SKM-1 treated with dmso at 0.1 percent for 144 hours (cell line): ENCODE measurements around the gene MAN1C1.

ENCODE experiments used
- DNase-seq: peaks from one replicate; lab custom pipeline; 2025; ENCODE audit not compliant: unreplicated experiment; lab: John Stamatoyannopoulos, UW

Gene MAN1C1

DNA sequence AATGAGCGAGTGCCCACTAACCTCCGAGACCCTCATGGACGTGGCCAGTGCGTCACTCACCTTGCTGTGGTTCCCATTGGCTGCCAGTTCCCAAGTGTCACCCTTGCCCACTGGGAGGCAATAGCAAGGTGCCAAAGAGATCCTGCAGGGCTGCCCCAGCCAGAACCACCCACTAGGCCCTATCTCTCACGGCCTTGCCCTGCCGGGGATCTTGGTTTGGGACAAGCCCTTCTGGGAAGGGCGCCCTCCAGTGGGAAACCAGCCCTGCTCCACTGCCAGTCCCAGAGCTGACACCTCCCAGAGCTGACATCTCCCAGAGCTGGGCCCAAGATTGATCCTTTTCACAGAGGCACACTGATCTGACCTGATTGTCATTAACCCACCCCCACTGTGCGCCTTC is 181.3 kb downstream of the MAN1C1 start:
- DNase-seq: peak; percentile 30

DNA sequence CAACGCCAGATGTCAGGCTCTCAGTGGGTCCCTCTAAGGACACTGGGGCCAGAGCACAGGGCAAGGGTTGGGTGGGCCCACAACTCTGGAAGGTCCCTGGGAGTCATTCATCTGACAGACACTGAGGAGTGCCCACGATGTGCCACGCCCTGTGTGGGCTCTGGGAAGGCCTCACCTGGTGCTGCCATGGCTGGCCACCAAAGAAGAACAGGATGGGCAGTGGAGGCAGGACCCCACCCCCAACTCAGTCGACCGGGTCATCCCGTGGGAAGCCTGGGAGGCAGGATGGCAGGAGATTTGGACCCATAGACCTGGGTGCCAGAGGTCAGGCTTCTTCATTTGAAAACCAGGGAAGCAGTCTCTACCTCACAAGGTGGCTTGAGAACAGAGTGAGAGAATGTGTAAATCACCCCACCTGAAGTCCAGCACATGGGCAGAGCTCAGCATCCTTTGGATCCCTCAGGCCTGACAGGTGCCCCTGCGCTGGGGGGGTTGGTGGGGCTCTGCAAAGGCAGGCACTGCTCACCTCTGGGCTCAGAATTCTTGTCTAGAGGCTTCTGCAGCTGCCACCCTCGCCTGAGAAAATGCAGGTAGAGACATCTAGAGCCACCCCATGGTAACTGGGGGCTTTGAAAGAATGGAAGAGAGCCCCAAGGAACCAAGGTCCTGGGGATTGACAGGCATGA is 182.2 kb downstream of the MAN1C1 start:
- DNase-seq: no peak

DNA sequence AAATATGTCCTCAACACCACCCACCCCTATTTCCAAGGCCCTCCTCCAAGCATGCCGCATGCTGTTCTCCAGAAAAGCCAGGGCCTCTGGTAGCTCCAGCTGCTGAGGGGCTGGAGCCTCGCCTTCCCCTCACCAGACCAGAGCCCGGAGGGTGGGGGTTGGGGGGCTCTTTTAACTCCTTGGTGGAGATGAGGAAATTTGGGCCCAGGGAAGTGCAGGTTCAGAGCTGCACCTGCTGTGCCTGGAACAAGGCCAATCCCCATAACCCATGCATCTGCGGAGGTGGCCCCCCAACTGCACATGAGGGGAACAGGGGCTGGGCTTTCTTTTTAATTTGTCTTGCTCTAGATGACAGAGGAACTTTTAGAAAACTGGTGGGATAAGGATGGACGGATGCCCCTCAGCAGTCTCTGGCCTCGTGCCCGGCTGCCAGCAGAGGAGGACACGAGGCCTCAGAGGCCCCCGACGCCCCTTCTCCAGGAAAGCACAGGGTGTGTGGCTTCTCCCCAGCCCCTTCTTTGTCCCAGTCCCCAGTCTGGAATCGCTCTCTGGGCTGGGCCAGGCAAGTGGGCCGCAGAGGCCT is 182.9 kb downstream of the MAN1C1 start:
- DNase-seq: no peak

DNA sequence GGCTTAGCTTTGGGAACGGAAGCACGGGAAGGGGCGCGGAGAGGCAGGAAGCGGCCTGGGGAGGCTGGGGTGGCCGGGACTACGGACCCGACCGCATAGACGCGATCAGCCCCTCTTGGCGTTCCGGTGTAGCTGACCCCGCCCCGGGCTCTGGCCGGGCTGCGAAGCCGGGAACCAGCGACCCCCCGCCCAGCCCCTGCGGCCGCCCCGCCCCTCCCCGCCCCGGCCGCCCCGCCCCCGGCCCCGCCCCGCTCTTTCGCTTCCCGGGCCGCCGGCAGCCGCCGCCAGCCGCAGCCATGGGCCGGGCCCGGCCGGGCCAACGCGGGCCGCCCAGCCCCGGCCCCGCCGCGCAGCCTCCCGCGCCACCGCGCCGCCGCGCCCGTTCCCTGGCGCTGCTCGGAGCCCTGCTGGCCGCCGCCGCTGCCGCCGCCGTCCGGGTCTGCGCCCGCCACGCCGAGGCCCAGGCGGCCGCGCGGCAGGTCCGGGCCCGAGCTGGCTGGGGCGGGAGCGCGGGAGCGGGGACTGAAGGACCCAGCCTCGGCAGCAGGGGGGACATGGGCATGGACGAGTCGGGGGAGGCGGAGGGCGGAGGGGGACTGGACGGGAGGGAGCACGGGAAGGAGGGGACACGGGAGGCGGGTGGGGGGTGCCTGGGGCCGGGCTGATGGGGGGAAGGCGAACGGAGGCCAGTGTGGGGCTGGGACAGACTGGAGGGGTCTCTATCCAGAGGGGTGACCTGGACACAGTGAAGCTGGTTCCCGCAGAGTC is 183.5 kb downstream of the MAN1C1 start, which contains the start of gene SELENON:
Gene SELENON (plus strand): TSS at position 259 of the 768 bp plus-strand sequence. CDS start 38 bp downstream, at position 297.
- DNase-seq: no peak

DNA sequence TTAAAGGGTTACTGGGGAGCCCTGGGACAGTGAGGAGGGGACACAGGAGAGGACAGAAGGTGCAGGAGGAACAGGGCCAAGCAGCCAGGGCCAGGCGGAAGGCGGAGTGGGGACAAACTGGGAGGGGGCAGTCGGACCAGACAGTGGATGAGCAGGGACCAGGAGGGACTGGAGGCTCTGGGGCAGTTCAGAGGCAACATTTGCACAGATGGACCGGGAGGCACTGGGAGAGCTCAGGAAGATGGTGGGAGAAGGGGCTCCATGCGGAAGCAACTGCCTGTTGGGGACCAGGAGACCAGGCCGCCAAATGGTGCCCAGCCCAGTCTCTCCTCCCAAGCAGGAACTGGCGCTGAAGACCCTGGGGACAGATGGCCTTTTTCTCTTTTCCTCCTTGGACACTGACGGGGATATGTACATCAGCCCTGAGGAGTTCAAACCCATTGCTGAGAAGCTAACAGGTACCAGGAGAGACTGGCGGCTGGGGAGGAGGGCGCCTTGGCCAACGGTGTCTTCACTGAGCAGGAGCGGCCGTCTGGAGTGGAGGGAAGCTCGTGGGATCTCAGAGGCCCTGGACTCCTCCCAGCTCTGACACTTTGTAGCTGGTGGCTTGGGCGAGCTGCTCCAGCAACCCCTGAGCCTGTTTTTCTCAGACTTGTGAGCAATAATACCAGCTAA is 184.2 kb downstream of the MAN1C1 start:
- no peak for DNase-seq

DNA sequence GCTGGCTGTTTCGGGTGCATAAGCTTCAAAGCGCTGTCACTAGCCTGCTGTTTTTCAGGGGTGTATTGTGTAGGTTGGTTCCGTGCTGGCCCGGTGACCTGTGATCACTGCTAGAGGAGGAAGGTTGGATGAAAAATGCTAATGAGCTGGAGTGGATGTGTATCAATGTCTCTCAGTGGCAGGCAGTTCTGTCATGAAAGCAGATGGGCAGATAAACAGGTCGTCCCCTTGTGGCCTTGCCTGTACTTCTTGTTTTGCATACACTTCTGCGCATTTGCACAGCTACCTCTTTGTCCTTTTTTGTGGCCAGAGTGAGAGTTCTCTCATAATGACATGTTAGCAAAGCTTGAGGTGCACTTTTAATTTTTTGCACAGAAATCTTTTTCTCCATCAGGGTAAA is 186.3 kb downstream of the MAN1C1 start:
- DNase-seq: no peak

DNA sequence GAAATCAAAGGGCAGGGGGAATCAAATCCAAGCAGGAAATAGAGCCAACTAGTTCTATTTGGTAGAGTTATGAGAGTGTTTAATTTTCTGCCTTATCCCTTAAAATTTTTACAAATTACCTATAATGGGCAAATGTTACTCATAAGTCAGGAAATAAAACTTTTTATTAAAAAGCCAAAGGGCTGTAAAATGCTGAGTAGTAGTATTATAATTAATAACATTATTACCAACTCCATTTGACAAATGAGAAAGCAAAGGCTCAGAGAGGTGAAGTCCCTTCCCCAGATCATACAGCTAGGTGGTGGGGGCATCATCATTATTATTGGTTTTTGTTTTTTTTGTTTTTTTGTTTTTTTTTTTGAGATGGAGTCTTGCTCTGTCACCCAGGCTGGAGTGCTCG is 186.8 kb downstream of the MAN1C1 start:
- no peak for DNase-seq

DNA sequence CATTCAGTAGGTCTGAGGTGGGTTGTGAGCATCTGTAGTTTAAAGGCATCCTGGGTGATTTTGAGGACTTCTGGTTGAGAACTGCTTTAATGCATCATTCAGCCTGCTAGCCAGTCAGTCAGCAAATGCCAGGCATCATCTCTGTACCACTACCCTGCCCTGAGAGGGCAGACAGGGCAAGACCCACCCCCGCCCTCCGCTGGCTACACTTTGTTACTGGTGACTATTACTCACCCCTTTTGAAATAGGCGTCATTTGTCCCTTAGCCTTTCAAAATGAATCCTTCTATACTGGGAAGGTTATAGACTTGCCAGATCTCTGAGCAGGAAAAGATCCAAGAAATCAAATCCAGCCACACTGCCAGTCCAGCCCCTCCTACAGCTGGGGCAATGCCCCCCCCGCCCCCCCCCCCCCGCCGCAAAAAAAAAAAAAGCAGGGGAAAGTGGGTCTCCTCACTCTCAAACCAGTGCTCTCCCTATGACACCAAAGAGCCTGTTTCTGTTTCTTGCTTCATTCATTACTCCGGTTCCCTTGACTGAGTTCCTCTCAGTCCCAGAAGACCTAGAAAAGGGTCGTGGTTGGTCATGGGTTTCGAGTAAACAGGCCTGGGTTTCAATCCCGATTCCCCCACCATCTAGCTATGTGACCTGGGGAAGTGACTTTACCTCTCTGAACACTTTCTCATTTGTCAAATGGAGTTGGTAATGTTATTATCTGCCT is 187.8 kb downstream of the MAN1C1 start:
- no peak for DNase-seq

DNA sequence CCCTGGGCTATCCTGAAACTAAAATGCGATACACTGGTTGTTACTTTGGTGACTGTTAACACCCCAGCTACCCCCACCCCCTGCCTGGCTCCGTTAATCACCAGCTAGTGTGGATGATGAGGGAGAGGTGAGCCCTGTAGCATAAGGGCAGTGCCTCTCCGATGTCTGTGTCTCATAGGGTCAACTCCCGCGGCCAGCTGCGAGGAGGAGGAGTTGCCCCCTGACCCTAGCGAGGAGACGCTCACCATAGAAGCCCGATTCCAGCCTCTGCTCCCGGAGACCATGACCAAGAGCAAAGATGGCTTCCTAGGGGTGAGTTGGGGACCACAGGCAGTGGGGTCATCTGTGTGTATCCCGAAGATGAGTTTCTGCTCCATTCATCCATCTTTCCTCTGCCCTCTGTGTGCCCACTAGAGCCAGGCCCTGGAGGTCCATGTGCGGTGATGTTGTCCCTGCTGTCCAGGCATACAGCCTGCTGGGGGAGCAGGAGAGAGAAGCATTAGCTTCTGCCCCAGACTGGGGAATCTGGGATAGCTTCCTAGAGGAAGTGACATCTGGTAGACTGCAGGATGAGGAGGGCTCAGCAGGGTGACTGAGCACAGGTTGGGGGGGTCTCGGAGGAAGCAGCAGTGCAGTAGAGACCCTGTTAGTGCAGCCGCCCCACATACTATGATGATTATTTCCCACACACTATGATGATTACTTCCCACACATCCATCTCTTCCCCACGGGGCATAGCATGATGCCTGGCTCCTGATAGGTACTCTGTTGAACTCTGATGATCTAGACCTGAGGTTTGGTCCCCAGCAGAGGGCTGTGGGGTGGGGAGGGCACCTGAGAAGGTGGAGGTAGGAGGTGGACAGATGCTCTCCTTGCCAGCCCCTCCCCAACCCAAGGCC is 188.6 kb downstream of the MAN1C1 start:
- no peak for DNase-seq

DNA sequence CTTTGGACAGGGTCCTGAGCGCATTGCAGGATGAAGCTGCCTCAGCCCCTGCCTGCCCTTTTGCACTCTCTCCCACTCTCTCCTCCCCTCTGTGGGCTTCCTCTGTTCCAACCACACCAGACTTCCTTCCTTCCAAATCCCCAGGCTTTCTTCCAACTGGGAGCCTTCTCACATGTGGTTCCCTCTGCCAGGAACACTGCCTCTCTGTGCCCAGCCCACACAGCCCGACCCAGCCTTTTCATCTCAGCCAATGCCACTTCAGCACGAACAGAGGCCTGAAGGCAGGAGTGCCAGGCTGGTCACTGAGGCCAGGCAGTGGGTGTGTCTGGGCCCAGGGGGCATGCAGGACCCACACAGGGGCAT is 189.3 kb downstream of the MAN1C1 start:
- DNase-seq: no peak

DNA sequence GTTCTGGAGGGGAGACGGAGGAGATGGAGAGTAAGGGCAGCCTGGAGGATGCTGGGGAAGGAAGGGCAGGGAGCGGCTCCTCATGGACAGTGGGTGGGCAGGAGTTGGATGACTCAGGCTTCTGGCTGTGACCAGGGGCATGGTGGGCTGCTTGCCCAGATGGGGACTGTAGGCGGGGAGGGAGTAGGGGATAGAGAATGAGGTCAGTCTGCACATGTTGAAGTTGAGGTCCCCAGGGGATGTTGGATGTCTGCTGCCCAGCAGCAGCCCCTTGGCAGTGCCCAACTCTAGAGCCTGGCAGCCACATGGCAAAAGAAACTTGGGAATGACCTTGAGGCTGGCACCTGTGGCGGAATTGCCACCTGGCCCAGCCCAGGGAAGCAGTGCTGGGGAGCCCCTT is 189.8 kb downstream of the MAN1C1 start:
- DNase-seq: no peak

DNA sequence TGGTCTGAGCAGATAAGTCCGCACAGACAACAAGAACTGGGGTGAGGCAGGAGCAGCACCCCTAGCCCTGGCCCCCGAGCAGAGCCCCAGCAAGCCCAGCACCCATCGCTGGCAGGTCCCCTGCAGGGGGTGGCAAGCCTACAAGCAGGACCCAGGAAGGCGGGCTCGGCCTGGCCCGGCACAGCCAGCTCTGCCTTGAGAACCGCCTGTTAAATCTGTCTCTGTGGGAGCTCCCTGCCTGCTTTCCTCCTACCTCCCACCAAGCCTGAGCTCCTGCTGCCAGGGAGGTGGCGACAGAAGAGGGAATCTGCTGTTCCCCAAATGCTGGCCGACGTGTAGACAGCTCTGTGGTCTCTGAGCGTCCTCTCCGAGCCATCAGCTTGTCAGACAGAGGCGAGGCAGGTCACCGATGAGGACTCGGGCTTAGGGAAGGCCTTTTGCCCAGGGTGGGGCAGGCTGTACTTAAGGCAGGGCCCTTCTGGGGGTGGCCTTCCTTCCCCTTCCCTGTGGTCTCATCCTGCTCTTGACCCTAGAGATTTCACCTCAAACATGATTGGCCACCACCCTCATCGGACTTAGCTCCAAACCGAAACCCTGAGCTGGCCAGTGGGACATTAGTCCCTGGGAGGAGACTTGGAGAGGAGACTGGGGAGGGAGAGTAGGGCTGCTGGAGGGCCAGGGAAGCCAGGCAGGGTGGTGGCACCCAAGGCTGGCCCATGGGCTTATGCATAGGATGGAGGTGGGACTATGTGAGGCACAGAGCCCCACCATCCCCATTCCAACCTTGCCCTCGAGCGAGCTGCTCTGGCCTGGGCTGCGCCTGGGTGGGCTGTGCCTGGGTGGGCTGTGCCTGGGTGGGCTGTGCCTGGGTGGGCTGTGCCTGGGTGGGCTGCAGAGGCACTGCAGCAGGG is 191.1 kb downstream of the MAN1C1 start:
- DNase-seq: no peak

DNA sequence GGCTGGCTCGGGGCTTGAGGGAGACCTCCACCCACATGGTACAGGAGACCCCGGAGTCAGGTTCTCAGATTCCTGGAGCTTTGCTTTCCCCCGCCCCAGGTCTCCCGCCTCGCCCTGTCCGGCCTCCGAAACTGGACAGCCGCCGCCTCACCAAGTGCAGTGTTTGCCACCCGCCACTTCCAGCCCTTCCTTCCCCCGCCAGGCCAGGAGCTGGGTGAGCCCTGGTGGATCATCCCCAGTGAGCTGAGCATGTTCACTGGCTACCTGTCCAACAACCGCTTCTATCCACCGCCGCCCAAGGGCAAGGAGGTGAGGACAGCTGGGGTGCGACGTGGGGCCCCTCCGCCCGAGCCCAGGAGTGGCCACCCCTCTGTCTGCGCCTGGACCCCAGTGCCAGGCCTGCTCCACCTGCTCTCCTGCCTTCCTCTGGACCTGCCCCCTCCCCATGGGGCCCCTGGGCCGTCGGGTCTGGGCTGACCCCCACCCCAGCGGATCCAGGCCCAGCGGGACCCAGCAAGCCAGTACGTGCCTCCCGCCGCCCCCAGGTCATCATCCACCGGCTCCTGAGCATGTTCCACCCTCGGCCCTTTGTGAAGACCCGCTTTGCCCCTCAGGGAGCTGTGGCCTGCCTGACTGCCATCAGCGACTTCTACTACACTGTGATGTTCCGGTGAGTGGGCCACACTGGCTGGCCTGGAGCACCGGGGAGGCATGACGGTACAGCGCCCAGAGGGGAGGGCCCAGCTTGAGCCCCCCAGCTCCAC is 192.1 kb downstream of the MAN1C1 start:
- DNase-seq: no peak

DNA sequence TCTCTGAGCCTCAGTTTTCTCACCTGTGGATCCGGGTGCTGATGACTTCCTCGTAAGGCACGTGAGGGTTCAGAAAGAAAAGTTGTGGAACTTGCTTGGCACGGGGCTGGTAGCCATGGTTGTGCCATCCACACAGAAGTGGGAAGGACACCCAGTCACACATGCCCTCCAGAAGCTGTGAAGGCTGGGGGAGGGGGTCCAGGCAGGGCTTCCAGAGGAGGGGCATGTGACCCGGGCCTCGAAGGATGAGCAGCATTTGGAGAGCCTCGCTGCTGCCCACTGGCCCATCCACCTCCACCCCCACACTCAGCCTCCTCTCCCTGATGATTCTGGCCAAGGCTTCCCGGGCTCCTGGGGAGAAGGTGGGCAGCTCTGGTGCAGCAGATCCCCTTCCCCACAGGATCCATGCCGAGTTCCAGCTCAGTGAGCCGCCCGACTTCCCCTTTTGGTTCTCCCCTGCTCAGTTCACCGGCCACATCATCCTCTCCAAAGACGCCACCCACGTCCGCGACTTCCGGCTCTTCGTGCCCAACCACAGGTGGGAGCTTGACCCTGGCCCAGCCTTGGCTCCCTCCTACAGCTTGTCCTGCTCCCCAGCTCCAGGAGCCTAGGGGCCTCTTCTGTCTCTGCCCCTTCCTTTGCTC is 192.8 kb downstream of the MAN1C1 start:
- peak; percentile 7 for DNase-seq

DNA sequence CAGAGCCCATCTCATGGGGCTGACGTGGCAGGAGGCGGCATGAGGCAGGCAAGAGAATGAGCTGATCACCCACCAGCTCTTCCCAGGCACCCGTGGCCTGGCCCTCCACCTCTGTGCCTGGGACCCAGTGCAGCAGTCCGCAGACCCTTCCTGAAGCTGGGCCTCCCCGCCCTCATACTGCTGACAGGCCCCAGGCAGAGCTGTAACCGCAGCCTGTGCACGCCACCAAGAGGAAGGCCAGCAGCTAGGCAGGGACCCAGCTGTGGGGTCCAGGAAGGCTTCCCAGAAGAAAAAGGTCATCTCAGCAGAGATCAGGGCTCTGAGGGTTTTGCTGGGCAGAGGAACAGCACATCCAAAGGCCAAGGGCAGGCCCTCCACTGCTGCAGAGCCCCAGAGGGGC is 193.3 kb downstream of the MAN1C1 start:
- DNase-seq: no peak

DNA sequence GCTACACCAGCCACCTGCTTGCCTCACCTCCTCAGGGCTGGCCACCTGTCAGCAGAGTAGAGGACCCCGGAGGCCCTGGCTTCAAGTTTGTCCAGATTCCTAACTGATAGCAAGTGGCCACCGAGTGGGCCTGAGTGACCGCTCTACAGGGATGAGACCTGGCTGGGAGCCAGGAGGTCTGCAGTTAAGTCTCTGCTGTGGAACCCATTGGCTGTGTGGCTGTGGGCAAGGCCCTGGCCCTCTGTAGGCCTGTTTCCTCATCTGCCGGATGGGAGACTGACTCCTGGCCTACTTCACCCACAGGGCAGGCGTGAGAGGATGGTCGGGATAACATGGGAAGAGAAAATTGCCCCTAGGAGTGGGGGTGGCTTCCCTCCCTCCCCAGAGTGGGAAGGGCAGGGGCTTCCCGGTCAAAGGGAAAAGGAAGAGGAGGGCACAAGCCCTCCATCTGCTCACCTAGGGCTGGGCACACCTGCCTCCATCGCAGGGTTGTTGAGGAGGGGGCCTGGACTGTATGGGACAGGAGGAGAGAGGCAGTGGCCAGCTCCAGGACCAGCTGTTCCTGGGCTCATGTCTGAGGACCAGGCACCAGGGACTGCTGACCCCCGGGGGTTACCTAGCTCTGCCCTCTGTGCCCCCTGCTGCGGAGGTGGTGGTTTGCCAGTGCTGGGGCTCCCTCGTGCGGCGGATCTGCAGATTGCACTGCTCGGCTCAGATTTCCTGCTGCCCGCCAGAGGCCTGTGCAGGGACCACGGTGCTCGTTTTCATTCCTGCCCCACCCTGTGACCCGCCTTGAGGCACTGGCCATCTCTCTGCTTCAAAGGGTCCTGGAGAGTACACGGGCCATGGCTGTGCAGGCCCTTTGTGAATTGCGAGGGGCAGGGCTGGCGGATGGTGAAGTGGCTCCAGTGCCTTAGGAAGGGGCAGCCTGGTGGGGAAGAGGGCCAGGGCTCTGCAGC is 194.0 kb downstream of the MAN1C1 start:
- peak; percentile 22 for DNase-seq
